ENCODE measurements around the gene AMN. TPM values are rescaled to one million over a fixed set of nuclear protein-coding genes. Genes with fewer than 3 reads are reported as not detected.
"Not testable (repeated sequence)": the region's sequence is repeated elsewhere in the genome, so short reads cannot be mapped to it uniquely, and the experiment has no call there.

The AMN gene
- total and polyA plus RNA-seq, 2 experiments from 2014 or later, result 169 to 247 TPM

DNA sequence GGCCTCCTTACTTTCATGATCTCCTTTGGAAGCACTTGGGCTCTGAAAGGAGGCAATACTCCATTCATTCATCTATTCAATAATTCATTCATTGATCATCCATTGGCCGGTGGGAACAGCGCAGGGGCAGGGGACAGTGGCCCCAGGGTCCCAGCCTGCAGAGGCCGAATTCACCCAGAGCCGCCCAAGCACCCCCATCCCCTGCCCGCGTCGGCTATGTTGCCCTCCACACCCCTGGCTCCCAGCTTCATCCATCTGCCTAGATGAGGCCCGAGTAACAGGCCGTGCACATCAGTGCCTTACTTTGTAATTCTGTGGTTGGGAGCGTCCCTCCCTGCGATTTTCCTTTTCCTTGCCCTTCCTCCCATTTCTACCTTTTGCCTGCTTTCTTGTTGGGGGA lies 3.2 kb downstream of the AMN start:
- no peak overlapping the region for H3K4me2 ChIP-seq
- 88% methylated on average over 11 of the region's 11 CpGs for WGBS (ENCODE audit: low lambda C conversion rate, missing lambda C conversion rate)
- H3K27me3 ChIP-seq, result peaks cover 41% of the 10 kb centered on the region

DNA sequence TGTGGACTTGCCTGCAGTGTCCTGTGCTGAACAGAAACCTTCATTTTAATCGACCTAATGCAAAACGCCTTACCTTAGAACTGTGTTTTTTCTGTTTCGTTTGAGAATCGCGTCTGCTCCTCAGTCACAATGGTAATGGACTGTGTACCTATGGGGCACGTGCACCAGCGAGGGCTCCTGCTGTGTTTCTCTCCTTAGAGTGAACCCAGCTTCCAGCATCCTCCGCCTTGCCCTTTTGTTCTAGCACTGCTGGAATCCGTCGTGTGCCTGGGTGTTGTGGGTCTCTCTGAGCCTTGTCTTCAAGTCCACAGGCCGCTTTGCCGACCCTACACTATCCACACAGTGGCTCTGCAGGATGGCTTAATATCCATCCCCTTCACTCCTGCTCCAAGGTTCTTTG lies 3.6 kb downstream of the AMN start:
- Histone ChIP-seq H3K9me2 (replicated peaks; ENCODE audit: insufficient read depth) (no peaks in the 10 kb centered on the region), H3K27ac (no peak overlapping the region), H3K4me1 (ENCODE audit: insufficient read depth) (peaks cover 35% of the 10 kb centered on the region), H3K9me3 (ENCODE audit: low read depth) (no peaks in the 10 kb centered on the region), H3K27me3 (peaks cover 41% of the 10 kb centered on the region), H2AFZ (no peak overlapping the region), H4K20me1 (ENCODE audit: insufficient read depth, poor library complexity, severe bottlenecking) (peaks cover 15% of the 10 kb centered on the region), H3K4me2 (no peak overlapping the region), H3K36me3 (replicated peaks; ENCODE audit: insufficient read depth, low read depth) (no peaks in the 10 kb centered on the region), H3K4me3 (no peak overlapping the region), H3K79me2 (peaks cover 9% of the 10 kb centered on the region)
- 60% methylated on average over 12 of the region's 12 CpGs for WGBS (ENCODE audit: low lambda C conversion rate, missing lambda C conversion rate)
- DNase-seq (ENCODE audit: low spot score), result no peak
- TF ChIP-seq, protein P1, sequence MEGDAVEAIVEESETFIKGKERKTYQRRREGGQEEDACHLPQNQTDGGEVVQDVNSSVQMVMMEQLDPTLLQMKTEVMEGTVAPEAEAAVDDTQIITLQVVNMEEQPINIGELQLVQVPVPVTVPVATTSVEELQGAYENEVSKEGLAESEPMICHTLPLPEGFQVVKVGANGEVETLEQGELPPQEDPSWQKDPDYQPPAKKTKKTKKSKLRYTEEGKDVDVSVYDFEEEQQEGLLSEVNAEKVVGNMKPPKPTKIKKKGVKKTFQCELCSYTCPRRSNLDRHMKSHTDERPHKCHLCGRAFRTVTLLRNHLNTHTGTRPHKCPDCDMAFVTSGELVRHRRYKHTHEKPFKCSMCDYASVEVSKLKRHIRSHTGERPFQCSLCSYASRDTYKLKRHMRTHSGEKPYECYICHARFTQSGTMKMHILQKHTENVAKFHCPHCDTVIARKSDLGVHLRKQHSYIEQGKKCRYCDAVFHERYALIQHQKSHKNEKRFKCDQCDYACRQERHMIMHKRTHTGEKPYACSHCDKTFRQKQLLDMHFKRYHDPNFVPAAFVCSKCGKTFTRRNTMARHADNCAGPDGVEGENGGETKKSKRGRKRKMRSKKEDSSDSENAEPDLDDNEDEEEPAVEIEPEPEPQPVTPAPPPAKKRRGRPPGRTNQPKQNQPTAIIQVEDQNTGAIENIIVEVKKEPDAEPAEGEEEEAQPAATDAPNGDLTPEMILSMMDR (IDR thresholded peaks at IDR 0.05; ENCODE audit: poor library complexity), result no peak

More for the DNA sequence above, 3.2 kb downstream of the AMN start:
- Histone ChIP-seq H3K9me2 (replicated peaks; ENCODE audit: insufficient read depth) (no peaks in the 10 kb centered on the region), H3K9me3 (ENCODE audit: low read depth) (no peaks in the 10 kb centered on the region), H3K4me3 (no peak overlapping the region), H4K20me1 (ENCODE audit: insufficient read depth, poor library complexity, severe bottlenecking) (peaks cover 12% of the 10 kb centered on the region), H2AFZ (no peak overlapping the region), H3K4me1 (ENCODE audit: insufficient read depth) (peaks cover 35% of the 10 kb centered on the region), H3K36me3 (replicated peaks; ENCODE audit: insufficient read depth, low read depth) (no peaks in the 10 kb centered on the region), H3K27ac (no peak overlapping the region), H3K79me2 (peaks cover 9% of the 10 kb centered on the region)
- no peak for TF ChIP-seq EZH2phosphoT487 (IDR thresholded peaks at IDR 0.05; ENCODE audit: low read depth, severe bottlenecking, unreplicated experiment)
- TF ChIP-seq, protein P1 (IDR thresholded peaks at IDR 0.05; ENCODE audit: poor library complexity), result no peak
- TF ChIP-seq EZH2 (IDR thresholded peaks at IDR 0.05; ENCODE audit: borderline replicate concordance), result no peak
- DNase-seq (ENCODE audit: low spot score), result no peak

DNA sequence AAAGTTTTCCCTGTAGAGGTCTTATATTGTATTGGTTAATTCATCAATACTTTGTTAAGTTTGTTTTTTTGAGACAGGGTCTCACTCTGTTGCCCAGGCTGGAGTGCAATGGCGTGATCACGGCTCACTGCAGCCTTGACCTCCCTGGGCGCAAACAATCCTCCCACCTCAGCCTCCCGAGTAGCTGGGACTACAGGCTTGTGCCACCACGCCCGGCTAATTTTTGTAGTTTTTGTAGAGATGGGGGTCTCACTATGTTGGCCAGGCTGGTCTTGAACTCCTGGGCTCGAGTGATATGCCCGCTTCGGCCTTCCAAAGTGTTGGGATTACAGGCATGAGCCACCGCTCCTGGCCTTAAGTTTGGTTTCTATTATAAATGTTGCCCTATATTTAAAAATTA lies 4.4 kb downstream of the AMN start:
- 94% methylated on average over 10 of the region's 10 CpGs for WGBS (ENCODE audit: low lambda C conversion rate, missing lambda C conversion rate)
- H2AFZ ChIP-seq; H3K36me3 ChIP-seq (replicated peaks; ENCODE audit: insufficient read depth, low read depth); H3K79me2 ChIP-seq; H3K9me2 ChIP-seq (replicated peaks; ENCODE audit: insufficient read depth); H3K4me3 ChIP-seq; H3K4me2 ChIP-seq; DNase-seq (ENCODE audit: low spot score); H3K9me3 ChIP-seq (ENCODE audit: low read depth): not testable (repeated sequence)
- Histone ChIP-seq H3K4me1 (ENCODE audit: insufficient read depth) (peaks cover 35% of the 10 kb centered on the region), H3K27ac (peak overlapping the region; percentile 57), H3K27me3 (peaks cover 41% of the 10 kb centered on the region), H4K20me1 (ENCODE audit: insufficient read depth, poor library complexity, severe bottlenecking) (peaks cover 18% of the 10 kb centered on the region)

DNA sequence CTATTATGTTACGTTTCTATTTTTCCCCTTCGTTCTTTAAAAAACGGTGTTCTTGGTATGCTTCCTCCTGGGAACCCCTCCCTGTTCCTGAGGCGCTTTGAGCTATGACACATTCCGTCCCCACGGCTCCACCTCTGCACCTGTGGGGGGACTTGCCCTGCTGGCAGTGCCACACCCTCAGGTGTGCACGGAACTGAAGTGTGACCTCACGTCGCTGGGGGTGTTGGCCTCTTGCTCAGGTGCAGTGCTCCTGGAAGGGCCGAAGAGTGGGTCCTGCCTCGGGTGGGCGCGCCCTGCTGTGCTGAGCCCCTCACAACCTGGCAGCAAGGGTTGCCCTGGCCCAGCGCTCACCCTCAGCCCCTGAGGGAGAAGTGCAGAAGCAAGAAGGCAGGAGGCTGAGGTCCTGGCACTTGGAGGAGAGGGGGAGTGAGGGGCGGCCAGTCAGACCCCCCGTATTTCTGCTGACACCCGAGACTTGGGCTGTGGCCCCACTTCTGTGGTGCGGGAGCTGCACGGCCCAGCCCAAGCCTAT lies 4.9 kb downstream of the AMN start:
- Histone ChIP-seq H3K27ac (peak overlapping the region; percentile 90), H3K4me3 (no peak overlapping the region)
- DNase-seq (ENCODE audit: low spot score), result peak; percentile 71

More for the DNA sequence above, 4.9 kb downstream of the AMN start:
- Histone ChIP-seq H3K4me2 (peak overlapping the region; percentile 93), H3K36me3 (replicated peaks; ENCODE audit: insufficient read depth, low read depth) (no peaks in the 10 kb centered on the region), H4K20me1 (ENCODE audit: insufficient read depth, poor library complexity, severe bottlenecking) (peaks cover 18% of the 10 kb centered on the region), H3K9me2 (replicated peaks; ENCODE audit: insufficient read depth) (no peaks in the 10 kb centered on the region), H3K4me1 (ENCODE audit: insufficient read depth) (peaks cover 35% of the 10 kb centered on the region), H3K79me2 (peaks cover 9% of the 10 kb centered on the region), H3K9me3 (ENCODE audit: low read depth) (no peaks in the 10 kb centered on the region), H2AFZ (no peak overlapping the region), H3K27me3 (peaks cover 37% of the 10 kb centered on the region)
- TF ChIP-seq EZH2 (IDR thresholded peaks at IDR 0.05; ENCODE audit: borderline replicate concordance), result no peak
- TF ChIP-seq EZH2phosphoT487 (IDR thresholded peaks at IDR 0.05; ENCODE audit: low read depth, severe bottlenecking, unreplicated experiment), result no peak
- TF ChIP-seq, protein P1 (IDR thresholded peaks at IDR 0.05; ENCODE audit: poor library complexity), result no peak
- WGBS (ENCODE audit: low lambda C conversion rate, missing lambda C conversion rate), result 53% methylated on average over 16 of the region's 19 CpGs
